NCI-H82 treated with DMSO at 0.1 percent for 48 hours (cell line): ENCODE measurements around the gene UBE2G1.
"Not testable (repeated sequence)": the region's sequence is repeated elsewhere in the genome, so short reads cannot be mapped to it uniquely, and the experiment has no call there.

Experiments
- DNase-seq: peaks from one replicate; lab custom pipeline; 2025; ENCODE audit not compliant: unreplicated experiment; lab: John Stamatoyannopoulos, UW

The UBE2G1 gene

GRCh38 chr17:4366327-4367063, at the start of gene UBE2G1:
Gene UBE2G1 (minus strand): TSS chr17:4366675. CDS start chr17:4366316, 359 bp downstream.
- DNase-seq: peak; percentile 98

- DNase-seq: peak; percentile 60
These were observed 46.7 kb upstream of the UBE2G1 start for GRCh38 chr17:4412933-4413831.

GRCh38 chr17:4411201-4411600, 44.7 kb upstream of the UBE2G1 start:
- DNase-seq: no peak

GRCh38 chr17:4409659-4410058, 43.2 kb upstream of the UBE2G1 start:
- no peak for DNase-seq

GRCh38 chr17:4407851-4408250, 41.4 kb upstream of the UBE2G1 start:
- DNase-seq: no peak

GRCh38 chr17:4407216-4407615, 40.7 kb upstream of the UBE2G1 start:
- no peak for DNase-seq

GRCh38 chr17:4406386-4406785, 39.9 kb upstream of the UBE2G1 start:
- no peak for DNase-seq

- DNase-seq: no peak
These were observed 39.2 kb upstream of the UBE2G1 start for GRCh38 chr17:4405699-4406098.

GRCh38 chr17:4405038-4405669, 38.7 kb upstream of the UBE2G1 start:
- no peak for DNase-seq

GRCh38 chr17:4397840-4398239, 31.4 kb upstream of the UBE2G1 start:
- DNase-seq: no peak

GRCh38 chr17:4395111-4395478, 28.6 kb upstream of the UBE2G1 start:
- DNase-seq: no peak

- DNase-seq: no peak
These were observed 28.0 kb upstream of the UBE2G1 start for GRCh38 chr17:4394208-4395110.

- no peak for DNase-seq
These were observed 27.3 kb upstream of the UBE2G1 start for GRCh38 chr17:4393806-4394205.

GRCh38 chr17:4389079-4389478, 22.6 kb upstream of the UBE2G1 start:
- DNase-seq: no peak

- DNase-seq: no peak
These were observed 20.7 kb upstream of the UBE2G1 start for GRCh38 chr17:4387137-4387536.

- no peak for DNase-seq
These were observed 19.9 kb upstream of the UBE2G1 start for GRCh38 chr17:4386406-4386805.

- no peak for DNase-seq
These were observed 15.5 kb upstream of the UBE2G1 start for GRCh38 chr17:4381690-4382671.

GRCh38 chr17:4378626-4379025, 12.2 kb upstream of the UBE2G1 start:
- DNase-seq: no peak

GRCh38 chr17:4377247-4377646, 10.8 kb upstream of the UBE2G1 start:
- DNase-seq: not testable (repeated sequence)
